Stimulated activated CD4-positive, alpha-beta T cell treated with anti-CD3 and anti-CD28 coated beads, Interleukin-15, amount 100 ng/mL, for 24 hours (primary cell): ENCODE data around the gene PKD1L1.
"Not testable (repeated sequence)": the region's sequence is repeated elsewhere in the genome, so short reads cannot be mapped to it uniquely, and the experiment has no call there.

ENCODE experiments used
- DNase-seq: peaks from one replicate; pipeline ENCODE4 v3.0.0-alpha.2; 2020

PKD1L1 gene

GRCh38 chr7:47758546-47758945 is 189.7 kb downstream of the PKD1L1 start:
- no peak for DNase-seq

DNA sequence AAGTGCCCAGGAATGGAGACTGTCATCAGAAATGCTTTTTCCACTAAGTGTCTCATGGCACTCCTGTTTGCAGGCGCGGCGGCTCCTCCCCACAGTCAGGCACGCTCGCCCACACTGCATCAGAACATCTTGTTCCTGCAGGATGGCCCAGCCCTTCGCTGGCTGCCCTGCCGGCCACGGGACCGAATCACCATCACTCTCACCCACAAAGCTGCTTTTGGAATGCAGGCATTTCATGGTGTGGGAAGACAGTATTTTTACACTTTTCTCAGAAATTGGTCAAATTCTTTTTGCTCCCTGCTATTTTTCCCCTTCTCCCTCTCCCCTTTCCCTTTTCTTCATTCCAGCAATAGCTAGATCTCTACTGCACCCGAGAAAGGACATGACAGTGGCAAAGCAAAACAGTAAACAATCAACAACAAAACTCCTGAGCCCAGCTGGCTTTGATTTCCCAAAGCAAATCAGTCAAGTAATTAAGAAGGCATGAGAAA is 190.3 kb downstream of the PKD1L1 start:
- DNase-seq: no peak

- DNase-seq: no peak
These were observed 191.6 kb downstream of the PKD1L1 start for GRCh38 chr7:47756636-47757035.

- DNase-seq: no peak
These were observed 193.0 kb downstream of the PKD1L1 start for GRCh38 chr7:47755248-47755647.

DNA sequence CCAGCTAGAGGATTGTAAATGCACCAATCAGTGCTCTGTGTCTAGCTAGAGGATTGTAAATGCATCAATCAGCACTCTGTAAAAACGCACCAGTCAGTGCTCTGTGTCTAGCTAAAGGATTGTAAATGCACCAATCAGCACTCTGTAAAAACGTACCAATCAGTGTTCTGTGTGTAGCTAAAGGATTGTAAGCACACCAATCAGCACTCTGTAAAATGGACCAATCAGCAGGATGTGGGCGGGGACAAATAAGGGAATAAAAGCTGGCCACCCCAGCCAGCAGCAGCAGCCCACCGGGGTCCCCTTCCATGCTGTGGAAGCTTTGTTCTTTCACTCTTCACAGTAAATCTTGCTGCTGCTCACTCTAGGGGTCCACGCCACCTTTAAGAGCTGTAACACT is 196.5 kb downstream of the PKD1L1 start:
- DNase-seq: not testable (repeated sequence)

DNA sequence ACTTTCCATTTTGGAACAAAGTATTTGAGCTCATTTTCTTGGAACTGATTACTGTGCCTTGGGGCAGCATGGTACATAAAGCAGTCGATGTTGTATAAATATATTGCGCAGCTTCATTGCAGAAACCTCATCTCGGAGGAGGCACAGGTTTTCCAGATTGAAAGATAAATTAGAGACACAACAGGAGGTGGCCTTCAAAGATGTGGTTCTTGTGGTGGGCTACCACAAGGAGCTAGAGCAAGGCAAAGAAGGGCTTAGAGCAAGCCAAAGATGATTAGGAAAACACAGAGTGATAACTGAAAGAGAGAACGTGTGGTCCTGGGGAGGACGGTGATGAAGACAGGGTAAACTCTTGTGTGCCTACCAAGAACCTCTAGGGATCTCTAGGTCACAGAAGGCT is 197.2 kb downstream of the PKD1L1 start:
- no peak for DNase-seq

GRCh38 chr7:47748041-47748440 is 200.2 kb downstream of the PKD1L1 start:
- DNase-seq: no peak

GRCh38 chr7:47747160-47747559 is 201.1 kb downstream of the PKD1L1 start:
- no peak for DNase-seq

- no peak for DNase-seq
These were observed 201.8 kb downstream of the PKD1L1 start for GRCh38 chr7:47746468-47746867.

- no peak for DNase-seq
These were observed 203.4 kb downstream of the PKD1L1 start for GRCh38 chr7:47744883-47745282.

GRCh38 chr7:47743965-47744591 is 204.2 kb downstream of the PKD1L1 start:
- no peak for DNase-seq

- no peak for DNase-seq
These were observed 206.3 kb downstream of the PKD1L1 start for GRCh38 chr7:47741984-47742383.

- no peak for DNase-seq
These were observed 208.4 kb downstream of the PKD1L1 start for GRCh38 chr7:47739891-47740290.

DNA sequence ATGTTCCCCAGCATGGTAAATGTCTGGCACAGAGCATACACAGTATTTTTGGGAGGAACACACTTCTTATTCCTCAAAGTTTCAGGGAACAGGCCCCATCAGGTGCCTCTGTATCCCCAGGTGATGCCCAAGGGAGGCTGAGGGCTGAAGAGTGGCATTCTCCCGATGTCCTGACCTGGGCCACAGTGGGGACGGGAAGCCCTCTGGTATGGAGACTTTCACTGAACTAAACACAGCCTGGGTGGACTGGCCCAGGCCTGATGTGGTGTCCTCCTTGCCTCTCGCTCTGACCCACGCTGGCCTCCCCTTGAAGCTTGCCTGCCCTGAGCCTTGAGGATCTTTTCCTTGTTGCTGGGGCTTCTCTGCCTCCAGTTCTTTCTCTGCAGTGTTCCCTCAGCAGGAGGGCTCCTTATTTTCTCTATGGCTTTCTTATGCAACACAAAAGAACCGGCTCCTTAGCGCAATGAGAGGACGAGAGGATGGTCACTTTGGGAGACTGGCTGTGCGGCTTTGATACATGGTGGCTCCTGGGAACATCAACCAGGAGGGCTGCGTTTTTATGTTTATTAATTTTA is 208.9 kb downstream of the PKD1L1 start:
- DNase-seq: no peak

- no peak for DNase-seq
These were observed 209.6 kb downstream of the PKD1L1 start for GRCh38 chr7:47738563-47739166.

- no peak for DNase-seq
These were observed 210.7 kb downstream of the PKD1L1 start for GRCh38 chr7:47737601-47738000.

GRCh38 chr7:47735431-47736345 is 212.6 kb downstream of the PKD1L1 start:
- no peak for DNase-seq

- no peak for DNase-seq
These were observed 213.3 kb downstream of the PKD1L1 start for GRCh38 chr7:47734949-47735291.

- no peak for DNase-seq
These were observed 213.8 kb downstream of the PKD1L1 start for GRCh38 chr7:47734287-47734948.

GRCh38 chr7:47730142-47730541 is 218.1 kb downstream of the PKD1L1 start:
- no peak for DNase-seq

DNA sequence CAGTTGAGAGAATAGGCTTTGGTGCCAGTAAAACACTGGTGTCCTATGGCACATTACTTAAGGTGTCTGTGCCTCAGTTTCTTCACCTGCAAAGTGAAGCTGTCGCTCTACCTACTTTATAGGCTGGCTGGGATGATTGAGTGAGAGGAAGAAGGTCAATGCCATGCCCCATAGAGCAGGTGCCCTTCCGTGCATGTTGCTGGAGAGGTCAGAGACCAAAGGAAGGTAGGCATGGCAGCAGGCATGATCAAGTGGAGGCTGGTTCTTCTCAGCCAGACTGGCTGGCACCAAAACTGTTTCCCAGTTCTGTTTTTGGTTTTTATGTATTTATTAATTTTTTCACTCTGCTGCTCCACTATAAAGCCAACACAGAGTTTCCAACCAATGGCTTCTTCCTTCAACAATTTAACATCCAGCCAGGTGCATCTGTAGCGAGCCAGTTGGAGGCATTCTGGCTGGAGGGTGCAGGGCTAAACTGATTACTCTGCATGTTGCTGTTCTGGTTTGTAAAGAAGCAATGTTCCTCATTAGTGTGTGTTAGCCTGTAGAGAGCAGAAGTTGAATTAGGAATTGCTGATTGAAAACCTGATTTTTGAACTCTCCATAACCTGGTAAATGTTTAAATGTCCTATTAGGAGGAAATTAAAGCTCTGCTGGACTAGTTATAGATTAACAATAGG is 222.1 kb downstream of the PKD1L1 start:
- no peak for DNase-seq

DNA sequence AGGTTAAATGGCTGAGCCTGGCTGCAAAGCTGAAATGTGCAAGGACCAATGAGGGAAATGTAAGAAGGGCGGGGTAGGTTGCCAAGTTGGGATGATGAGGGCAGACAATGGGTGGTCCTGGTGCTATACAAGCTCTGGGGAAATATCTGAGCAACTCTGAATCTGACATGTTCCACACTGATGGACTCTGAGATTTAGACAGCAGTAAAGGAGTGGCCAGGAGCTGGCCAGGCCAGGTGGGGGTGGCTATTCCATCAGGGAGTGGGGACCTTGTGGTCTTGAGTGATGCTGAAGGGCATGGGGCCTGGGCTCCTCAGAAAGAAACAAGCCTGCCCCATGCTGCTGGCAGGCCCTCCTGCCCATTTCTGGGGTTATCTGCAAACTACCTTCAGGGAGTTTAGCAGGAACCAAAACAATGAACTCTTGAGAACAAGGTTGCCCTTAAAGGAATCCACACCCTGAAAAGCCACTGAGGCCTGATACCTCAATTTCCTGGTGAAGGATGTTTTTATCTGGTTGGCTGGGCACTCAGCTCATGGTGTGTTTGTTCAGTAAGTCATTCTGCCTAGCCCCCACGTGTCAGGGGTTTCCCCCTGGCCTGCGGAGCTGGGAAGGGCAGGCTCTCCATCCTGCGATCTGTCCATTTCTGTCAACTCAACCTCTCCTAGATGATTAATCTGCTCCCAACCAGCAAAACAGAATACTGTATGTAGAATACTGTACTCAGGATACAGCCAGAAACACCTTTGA is 223.1 kb downstream of the PKD1L1 start:
- DNase-seq: no peak
